NCI-H2196 treated with DMSO at 0.1 percent for 48 hours (cell line): ENCODE measurements around the gene CASK.

Experiments used
- DNase-seq: peaks from one replicate; lab custom pipeline; 2025; ENCODE audit not compliant: unreplicated experiment; lab: John Stamatoyannopoulos, UW

The CASK gene

DNA sequence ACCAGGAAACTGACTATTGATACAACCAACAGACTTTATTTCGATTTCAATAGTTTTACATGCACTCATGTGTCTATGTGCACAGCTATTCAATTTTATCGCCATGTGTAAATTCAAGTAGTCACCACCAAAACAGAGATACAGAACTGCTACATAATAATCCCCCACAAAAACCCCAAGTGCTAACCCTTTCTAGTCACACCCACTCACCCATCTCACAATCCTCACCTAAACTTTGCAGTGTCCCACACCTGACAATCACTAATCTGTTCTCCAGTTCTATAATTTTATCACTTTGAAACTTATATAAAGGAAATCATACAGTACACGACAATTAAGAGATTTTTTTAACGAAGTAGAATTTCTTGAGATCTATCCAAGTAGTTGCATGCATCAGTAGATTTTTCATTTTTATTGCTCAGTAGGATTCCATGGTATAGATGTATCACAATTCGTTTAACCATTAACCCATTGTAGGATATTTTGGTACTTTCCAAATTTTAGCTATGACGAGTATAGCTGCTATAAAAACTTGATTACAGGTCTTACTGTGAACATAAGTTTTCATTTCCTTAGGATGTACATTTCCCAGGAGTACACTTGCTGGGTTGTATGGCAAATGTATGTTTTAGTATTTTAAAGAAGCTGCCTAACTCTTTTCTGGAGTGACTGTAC, 85.9 kb downstream of the CASK start:
- DNase-seq = no peak

DNA sequence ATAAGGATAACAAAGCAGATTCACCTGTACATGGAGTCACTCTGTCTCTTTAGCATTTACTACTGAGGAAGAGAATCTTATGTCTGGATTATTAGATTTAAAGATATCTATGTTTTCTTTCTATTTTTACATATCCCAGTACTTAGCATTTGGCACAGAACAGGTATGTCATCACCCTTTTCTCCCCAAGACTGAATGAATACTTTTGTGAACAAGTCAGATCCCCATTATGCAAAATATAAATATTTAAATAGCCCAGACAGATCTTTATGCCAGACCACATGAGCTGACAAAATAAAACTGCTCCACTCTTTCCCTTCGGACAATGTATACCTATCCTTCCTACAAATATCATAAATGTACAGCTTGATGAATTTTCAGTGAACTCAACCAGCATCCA, 94.5 kb downstream of the CASK start:
- DNase-seq = no peak

DNA sequence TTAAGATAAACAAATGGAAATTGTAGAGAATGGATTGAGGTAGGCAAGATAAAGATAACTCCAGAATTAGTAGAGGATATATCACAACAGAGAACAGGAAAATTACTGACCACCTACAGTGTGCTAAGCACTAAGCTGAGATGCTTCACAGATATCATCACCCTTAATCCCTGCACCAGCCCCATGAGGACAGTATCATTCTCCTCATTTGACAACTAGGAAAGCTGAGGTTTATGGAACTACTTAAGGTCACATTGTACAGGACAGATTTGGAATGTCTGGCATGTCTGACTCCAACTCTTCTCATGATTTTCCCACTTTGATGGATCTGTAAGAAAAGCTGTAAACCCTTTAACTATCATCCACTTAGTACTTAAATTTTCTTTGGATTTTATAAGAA, 95.5 kb downstream of the CASK start:
- DNase-seq = no peak

DNA sequence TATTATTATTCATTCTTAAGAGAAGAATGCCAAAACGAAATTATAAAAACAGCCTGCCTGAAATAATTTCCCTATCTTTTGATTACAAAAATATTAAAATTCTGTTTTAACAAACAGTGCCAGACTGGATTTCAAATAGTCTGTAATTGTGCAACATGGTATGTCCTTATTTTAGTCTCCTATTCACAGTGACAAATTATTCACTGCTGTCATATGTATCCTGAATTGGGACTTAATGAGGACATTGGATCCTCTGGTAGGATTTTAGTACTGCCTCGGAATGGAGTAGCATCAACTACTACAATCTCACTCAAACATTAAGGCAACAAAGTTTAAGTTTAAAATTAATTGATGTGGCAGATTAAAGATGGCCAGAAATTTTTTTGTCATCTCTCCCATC, 97.6 kb downstream of the CASK start:
- no peak for DNase-seq

DNA sequence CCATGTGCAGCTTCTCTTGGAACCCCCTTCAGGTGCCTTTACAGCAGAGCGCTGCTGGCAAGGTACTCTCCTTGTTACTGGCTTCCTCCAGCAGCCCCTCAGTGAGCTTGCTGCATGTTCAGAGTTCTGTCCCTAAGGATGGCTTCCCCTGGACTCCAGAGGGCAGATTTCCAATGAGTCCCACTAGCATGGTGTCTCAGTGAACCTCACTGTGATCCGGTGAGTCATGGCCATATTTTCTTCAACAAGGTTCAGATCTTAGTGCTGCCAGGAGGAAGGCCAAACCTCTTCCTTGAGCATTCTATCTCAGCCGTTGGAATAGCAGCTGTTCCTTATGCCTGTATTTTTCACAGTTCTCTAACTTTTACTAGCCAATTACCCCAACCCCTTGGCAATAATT, 98.8 kb downstream of the CASK start:
- no peak for DNase-seq

DNA sequence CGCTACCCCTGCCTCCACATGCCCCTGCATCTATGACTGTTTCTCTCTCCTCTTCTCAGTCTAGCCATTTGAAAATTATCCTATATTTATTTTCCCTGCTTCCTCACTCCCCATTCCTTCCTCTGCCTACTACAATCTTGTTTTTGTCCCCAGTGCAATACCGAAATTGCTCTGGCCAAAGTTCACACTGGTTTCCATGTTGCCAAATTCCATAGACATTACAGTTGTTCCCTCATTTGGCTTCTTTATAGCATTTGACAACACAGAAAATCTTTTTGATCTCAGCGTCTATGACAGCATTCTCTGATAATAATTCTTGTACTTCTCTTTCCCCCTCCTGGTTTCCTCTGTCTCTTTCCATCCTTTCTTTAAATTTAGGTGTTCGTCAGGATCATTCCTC, 100.0 kb downstream of the CASK start:
- DNase-seq = no peak

DNA sequence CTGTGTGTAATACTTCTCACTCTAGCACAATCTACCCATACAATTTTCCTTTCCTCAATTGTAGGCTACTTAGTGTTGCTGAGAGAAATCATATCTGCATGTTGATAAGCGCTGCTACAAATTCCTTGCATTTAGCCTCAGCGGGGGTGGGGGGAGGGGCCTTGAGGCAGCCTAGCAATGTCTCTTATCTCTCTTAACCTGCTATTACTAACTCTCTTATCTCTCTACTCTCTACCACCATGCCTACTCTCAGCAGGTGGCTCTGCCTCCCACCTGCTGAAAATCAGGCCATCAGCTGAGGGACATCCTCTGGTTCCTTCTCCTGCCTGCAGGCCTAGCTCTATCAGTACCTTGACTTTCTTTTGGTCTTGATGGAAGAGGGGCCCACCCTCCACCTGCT, 100.5 kb downstream of the CASK start:
- no peak for DNase-seq

DNA sequence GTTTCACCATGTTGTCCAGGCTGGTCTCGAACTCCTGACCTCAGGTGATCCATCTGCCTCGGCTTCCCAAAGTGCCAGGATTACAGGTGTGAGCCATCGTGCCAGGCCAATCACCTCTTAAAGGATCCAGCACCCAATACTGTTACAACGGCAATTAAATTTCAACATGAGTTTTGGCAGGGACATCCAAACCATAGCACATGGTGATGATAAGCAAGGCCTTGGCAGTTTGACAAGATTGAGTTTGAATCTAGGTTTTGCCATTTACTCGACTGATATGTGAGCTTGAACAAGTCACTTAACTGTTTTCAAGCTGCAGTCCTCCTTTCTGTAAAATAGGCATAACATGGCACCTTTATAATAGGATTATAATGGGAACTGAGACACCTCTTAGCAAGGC, 115.3 kb downstream of the CASK start:
- DNase-seq = no peak

DNA sequence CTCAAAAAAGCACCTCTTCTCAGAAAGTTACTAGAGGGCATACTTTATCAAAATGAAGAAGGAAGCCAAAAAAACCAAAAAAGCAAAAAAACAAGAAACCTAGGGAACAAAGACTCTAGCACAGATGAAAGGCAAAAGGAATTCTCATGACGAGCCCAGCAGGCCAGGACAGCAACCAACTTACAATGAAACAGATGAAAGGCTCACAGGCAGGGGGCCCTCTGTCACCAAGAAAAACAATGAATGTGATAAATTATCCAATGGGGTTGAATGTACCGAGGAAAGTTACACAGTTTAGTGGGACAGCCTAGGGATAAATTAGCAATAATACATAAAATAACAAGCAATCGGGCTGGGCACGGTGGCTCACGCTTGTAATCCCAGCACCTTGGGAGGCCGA, 120.4 kb downstream of the CASK start:
- DNase-seq = no peak

DNA sequence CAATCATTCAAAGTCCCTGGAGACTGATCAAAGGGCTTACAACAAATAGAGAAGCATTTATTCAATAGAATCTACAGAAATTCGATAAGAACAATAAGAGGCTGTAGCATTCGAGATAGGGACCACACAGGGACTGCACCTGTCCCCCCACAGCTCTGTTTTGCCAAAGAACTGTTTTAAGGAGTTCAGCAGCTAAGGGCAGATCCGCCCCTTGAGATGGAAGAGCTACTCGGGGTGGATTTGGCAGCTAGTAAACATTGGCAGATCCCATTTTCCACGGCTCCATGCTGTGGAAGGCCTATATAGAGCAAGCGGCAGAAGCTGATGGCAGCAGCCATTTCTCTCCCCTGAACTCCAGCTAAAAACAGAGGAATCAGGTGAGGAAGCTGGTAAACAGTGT, 123.7 kb downstream of the CASK start:
- DNase-seq = no peak

DNA sequence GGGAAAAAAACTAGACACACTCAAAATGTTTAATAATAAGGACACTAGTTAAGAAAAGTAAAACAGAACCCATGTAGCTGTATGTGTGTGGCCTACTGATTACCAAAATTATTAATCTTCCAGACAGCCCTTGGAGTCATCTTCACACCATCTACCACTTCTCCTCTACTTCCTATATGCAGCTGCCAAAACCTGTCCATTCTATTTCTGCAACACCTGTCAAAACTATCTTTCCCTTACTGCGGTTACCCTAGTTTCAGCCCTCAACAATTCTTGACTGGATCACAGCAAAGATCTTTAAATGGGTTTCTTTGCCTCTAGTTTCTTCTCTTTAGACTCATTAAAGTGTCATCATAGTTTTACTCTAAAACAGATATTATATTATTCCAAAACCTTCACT, 126.8 kb downstream of the CASK start:
- no peak for DNase-seq

DNA sequence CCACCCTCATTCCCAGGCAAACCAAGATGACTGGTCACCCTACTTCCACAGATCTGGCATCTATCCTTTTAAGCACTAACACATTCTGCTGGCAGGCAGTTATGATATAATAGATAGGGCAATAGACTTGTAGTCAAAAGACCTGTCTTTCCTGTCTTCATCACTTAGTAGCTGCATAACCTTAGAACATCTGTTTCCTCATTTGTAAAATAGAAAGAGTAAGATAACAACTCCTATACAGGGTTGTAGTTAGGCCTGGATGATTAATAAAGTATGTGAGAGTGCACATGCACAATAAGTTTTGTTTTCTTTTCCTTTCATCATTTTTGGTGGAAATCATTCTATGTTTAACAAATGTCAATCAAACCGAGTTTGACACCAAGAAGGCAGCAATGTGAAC, 127.3 kb downstream of the CASK start:
- DNase-seq = no peak

DNA sequence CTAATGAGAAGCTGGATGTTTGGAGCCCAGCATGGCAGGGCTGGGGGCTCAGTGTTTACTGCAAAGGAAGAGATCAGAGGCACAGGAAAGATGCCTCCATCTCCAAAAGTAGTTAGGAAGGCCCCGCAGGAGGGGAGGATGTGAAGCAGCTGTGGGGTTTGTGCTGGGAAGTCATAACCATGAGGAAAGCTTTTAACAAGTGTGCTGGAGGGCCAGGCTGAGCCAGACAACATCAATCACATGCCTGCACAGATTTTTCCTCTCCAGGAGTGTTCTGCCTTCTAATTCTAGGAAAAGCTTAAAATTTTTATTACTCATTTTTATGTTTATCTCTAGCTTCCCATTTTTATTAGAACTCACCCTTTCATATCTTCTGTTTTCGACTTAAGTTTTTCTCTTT, 134.0 kb downstream of the CASK start:
- no peak for DNase-seq

DNA sequence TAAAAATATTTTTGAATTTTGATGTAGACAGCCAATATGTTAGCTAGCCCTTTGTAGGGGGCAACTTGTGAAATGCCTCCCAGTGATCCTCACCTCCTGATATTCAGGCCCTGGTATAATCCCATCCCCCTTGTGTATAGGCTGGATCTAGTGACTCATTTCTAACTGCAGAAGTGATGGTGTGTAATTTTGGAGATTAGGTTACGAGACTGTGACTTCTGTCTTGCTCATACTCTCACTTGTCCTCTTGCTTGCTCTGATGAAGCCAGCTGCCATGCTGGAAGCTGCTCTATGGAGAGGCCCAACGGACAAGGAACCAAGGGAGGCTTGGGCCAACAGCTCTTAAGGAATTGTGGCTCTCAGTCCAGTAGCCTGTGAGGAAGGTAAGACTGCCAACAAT, 137.7 kb downstream of the CASK start:
- DNase-seq = no peak

DNA sequence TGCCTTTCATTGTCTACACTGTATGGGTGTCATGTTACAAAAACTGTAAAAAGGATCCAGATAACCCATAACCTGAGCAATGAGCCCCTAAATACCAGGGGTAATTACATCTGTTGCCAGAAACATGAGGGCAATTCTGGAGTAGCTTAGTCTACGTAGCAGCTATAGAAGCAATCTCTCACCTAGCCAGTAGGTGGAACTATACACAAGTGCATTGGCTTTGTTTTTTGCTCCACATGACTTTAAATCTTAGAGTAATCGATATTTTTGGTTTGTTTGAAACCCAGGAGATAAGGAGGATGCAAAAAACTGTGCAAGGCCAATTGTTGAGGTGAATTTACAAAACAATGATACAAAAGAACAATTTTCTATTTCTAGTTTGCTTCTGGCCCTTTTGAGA, 141.9 kb downstream of the CASK start:
- no peak for DNase-seq

DNA sequence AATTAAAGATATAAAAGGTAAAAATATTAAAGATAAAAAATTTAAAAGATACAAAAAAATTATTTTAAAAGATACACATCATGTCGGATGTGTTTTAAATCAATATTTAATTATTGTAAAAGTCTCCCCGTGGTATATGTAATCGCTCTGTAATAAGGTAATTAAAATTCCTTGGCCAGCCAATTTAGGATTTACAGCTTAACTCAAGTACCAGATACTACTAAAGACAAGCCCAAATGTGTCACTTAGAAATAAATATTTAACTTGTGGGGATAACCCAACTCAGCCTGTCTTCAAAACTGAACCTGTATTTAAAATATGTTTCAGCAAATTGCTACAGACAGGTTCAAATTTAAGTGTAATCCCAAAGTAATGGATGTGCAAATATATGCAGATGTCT, 143.4 kb downstream of the CASK start:
- DNase-seq = no peak

DNA sequence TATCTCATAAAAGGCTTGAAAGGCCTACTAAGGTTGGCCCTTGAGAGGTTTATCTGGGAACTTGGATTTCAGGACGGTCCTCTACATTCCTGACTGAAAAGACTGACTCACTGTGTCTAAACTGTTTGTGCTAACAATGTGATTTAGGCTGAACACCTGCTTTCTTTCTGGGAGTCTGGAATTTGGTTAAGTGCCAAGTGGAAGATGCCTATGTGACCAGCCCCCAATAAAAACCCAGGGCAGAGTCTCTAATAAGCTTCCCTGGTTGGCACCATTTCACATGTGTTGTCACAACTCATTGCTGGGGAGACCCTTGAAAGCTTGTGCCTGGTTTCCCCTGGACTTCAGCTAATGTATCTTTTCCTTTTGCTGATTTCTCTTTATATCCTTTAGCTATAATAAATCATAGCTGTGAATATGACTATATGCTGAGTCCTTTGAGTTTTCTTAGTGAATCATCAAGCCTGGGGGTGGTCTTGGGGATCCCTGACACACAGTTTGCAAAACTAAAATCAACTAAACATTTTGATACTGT, 144.3 kb downstream of the CASK start:
- no peak for DNase-seq

DNA sequence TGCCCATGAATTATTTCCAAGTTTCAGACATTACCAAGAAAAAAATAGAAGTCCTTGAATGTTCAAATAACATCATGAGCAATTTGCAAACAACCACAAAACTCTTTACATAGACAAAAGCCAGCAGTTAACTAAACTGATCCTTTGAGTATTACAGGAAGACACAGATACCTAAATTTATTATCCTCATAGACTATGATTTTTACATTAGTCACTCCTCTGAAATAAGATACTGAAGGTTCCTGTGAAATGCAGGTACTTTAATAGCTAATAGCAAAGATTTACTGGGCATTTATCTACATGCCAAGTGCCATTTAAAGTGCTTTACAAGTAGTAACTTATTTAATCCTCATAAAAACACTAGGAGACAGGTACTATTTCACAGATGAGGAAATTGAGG, 161.7 kb downstream of the CASK start:
- no peak for DNase-seq

DNA sequence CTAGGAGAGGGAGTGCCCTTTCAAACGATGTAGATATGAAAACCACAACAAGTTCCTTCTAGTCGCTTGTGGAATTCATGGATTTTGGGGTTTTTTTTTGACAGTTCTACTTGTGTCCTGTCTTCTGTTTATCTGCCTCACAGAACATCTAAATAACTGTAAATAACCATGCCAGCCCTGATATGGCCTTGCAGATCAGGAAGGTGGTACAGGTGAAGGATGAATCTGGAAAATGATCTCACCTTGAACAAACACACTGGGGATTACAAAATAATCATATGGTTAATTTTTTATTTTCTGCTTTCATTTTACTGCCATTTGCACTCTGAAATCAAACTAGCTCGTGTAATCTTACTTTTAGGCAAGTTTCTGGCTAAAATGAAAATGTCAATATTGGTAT, 162.2 kb downstream of the CASK start:
- no peak for DNase-seq

DNA sequence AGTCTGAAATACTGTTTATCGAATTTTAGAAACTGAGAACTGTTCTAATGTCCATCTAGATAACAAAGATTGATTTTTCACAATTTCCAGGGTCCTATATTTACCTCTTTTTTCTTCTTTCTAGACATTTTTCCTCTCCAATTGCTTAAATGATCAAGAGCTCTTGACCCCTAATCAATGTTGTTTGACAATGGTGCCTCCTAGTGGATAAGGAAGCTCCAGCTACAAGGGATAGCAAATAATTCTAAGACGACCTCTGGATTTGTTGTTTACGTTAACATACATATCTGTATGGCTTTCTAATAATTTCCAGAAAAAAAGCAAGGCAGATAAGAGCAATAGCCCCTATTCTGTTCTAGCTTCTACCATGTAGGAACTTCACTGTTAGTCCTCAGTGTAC, 163.5 kb downstream of the CASK start:
- DNase-seq = no peak

DNA sequence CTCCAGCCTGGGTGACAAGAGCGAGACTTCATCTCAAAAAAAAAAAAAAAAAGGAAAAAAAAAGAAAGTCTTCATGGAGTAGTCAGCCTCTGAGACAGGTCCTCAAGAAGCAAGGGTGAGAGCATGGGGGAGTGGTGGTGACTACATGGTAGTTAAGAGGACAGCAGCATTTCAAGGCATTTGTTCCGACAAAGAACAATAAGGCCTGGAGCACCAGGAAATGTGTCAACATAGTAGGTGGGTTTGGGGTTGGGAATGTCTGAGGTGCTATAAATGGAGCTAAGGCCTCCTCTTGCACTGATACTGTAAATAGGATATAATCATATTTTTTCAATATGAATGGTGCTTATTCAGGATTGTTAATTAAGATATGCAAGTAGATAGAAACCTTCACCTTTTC, 165.0 kb downstream of the CASK start:
- no peak for DNase-seq

DNA sequence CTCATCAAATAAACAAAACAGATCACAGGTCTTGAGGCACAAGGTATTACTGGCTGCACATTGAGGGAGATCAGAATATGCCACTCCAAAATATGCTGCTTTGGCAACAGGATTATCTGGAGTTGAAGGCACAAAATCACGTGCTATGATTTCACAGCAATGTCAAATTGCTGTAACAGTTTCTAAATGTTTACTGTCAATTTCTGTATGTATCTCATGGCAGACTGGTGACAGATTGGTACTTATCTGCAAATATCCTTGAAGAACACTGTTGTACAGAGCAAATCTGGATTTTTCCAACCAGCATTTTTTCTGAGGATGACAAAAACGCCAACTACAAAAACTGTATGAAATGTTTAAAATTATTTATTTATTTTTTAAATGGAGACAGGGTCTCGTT, 172.6 kb downstream of the CASK start:
- no peak for DNase-seq

DNA sequence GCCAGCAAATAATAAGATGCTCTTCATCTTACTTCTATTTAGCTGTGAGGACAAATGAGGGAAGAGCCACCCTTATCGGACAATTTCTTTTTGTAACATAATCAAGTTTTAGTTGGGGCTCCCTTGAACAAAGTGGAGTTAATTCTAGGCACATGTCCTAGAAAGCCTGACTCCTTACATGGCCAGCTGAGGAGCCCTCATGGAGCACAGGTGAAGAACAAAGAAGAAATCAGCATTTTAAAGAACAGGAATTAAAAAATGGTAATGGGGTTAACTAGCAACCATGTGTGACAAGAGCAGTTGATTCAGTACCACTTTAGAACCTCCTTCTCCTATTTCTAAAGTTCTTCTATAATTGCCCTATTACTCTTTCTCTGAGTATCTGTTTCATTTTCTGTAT, 183.5 kb downstream of the CASK start:
- no peak for DNase-seq

DNA sequence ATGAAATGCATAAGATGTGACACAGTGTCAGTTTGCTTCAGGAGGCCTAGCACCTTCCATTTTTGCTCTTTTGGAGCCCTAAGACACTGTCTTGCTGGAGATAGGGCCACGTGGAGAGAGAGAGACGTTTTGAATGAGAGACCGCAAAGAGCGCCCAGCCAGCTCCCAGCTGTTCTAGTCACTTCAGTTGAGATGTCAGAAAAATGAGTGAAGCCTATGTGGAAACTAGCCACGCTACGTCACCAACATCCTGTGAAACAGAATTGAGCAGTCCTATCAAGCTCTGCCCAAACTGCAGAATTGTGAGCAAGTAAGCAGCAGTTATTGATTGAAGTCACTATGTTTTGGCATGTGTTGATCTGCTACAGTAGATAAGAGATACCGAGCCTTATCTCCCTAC, 186.3 kb downstream of the CASK start:
- no peak for DNase-seq
